Measurements from ENCODE around the gene TUNAR. TPM values are rescaled to one million over a fixed set of nuclear protein-coding genes. Genes with fewer than 3 reads are reported as not detected.

The TUNAR gene
- total and polyA plus RNA-seq, 12 donors = not detected

DNA sequence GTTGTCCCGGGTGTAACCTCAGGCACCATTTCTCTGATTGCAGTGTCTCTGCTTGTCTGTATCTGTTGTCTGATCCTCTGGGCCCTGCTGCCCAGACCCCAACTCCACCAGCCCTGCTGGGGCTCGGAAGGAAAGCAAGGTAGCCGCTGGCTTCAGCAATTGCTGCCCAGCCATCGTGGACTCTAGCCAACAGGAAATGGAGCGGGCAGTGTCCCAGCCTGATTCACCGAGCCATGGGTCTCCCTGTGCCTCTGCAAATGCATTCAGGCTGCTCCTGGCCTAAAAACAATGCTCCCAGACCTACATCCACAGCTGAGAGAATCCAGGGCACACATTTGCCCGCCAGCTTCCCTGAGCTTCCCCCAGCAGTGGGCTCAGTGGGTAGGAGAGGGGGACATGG is 9.2 kb downstream of the TUNAR start:
- intact Hi-C loops (cut with DNase I) = no loop called here
- H3K27me3 ChIP-seq = peaks cover 0 to 58% (median 43%) of the 10 kb centered on the region in 7 donors
- H3K36me3 ChIP-seq = no peaks in the 10 kb centered on the region
- ATAC-seq (no peak), DNase-seq (no peak)
- WGBS, 2 donors = 52 to 70% methylated on average over 7 of the region's 7 CpGs
- H3K9me3 ChIP-seq = no peaks in the 10 kb centered on the region
- no peaks in the 10 kb centered on the region for H3K4me1 ChIP-seq
- no peak overlapping the region for H3K4me3 ChIP-seq
- no peak overlapping the region for H3K27ac ChIP-seq
- TF ChIP-seq, protein P1, sequence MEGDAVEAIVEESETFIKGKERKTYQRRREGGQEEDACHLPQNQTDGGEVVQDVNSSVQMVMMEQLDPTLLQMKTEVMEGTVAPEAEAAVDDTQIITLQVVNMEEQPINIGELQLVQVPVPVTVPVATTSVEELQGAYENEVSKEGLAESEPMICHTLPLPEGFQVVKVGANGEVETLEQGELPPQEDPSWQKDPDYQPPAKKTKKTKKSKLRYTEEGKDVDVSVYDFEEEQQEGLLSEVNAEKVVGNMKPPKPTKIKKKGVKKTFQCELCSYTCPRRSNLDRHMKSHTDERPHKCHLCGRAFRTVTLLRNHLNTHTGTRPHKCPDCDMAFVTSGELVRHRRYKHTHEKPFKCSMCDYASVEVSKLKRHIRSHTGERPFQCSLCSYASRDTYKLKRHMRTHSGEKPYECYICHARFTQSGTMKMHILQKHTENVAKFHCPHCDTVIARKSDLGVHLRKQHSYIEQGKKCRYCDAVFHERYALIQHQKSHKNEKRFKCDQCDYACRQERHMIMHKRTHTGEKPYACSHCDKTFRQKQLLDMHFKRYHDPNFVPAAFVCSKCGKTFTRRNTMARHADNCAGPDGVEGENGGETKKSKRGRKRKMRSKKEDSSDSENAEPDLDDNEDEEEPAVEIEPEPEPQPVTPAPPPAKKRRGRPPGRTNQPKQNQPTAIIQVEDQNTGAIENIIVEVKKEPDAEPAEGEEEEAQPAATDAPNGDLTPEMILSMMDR (IDR thresholded peaks at IDR 0.05) = no peak

DNA sequence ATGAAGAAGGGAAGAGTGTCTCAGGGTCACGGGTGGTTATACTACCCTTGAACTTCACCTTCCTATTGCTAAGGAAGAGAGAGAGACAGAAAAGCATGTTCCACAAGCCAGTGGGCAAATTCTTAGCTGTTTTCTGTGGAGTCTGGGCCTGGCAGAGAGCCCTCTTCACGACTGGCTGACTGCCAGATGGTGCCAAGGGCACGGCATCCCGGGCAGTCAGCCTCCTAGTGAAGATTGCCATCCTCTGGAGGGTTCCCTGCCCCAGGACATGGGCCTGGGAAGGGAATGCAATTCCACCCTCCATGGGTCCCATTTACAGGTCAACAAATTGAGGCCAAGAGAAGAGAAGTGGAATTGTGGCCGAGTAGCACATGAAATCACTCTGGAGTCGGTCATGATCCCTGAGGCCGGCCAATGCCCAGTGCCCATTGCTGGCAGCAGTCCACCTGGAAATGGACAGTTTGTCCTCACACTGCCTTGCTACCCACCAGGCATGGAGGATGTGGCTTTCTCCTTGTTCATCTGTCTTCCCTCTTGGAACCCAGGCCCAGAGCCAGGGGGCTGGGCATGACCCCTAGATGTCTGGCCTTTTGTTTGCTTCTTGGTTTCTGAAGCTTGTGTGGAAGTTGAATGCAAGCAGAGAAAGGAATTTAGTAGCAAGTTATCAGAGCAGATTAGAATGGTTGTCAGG is 9.9 kb downstream of the TUNAR start:
- WGBS, 2 donors = 62% methylated on average over 7 of the region's 7 CpGs
- Histone ChIP-seq H3K9me3 (no peaks in the 10 kb centered on the region), H3K36me3 (no peaks in the 10 kb centered on the region), H3K4me1 (no peaks in the 10 kb centered on the region), H3K4me3 (no peak overlapping the region), H3K27ac (no peak overlapping the region), H3K27me3 (peaks cover 0 to 58% (median 43%) of the 10 kb centered on the region in 7 donors)
- no peak for DNase-seq
- TF ChIP-seq, protein P1 (IDR thresholded peaks at IDR 0.05) = no peak
- no peak for ATAC-seq
- intact Hi-C loops (cut with DNase I) = no loop called here

DNA sequence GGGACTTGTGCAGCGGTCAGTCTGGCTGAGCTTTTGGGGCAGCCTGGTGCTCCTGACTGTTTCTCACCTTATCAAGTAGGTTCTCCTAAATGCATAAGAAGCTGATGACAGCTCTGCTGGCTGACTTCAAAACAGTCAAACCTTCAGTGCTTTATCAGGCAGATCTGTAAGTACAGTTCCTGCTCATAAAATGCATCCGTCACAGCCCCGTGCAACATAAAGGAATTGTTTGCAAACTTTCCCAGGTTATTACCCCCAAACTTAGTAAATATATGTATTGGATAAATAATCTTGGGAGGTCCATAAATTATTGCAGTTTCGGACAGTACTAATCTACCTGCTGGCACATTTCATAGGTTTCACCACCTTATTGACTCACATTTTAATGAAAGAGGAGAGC is 10.7 kb downstream of the TUNAR start:
- no peak overlapping the region for H3K4me3 ChIP-seq

DNA sequence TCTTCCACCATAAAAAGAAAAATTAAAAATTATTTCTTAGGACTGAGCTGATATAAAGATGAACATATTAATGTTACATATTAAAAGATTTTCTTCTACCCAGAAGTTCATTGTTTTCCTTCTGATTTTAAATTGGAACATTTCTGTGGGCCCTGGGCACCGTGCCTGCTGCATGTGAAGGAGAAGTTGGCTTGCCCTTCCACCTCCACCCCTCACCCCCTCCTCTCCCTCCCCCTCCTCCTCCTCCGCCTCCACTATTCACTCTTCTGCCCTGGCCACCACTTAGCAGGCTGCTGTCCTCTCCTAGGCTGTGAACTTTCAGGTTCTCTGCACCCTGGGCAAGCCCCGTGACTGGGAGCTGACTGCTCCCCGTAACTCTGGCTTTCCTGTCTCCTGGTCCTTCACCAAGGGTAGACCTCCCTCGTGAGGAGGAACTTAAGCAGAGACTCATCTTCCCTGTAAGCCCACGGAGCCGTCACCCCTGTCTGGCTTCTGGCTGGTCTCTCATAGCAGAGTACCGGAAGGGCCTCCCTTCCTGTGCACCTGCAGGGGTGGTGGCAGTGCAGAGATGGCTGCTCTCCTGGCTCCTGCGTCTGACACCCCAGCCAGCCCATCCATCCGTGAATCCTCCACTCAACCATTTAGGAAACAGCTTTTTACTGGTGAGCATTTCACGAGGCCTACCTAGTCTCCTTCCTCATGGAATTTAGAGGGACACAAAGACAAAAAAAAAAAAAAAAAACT is 12.8 kb downstream of the TUNAR start:
- intact Hi-C loops (cut with DNase I) = no loop called here
- no peak for ATAC-seq
- no peaks in the 10 kb centered on the region for H3K9me3 ChIP-seq
- H3K27me3 ChIP-seq = peaks cover 0 to 47% (median 32%) of the 10 kb centered on the region in 7 donors
- H3K27ac ChIP-seq = no peak overlapping the region
- H3K4me1 ChIP-seq = no peaks in the 10 kb centered on the region
- WGBS, 2 donors = 68 to 71% methylated on average over 11 of the region's 11 CpGs
- H3K4me3 ChIP-seq = no peak overlapping the region
- no peak for DNase-seq
- TF ChIP-seq, protein P1 (IDR thresholded peaks at IDR 0.05) = no peak
- no peaks in the 10 kb centered on the region for H3K36me3 ChIP-seq

More for the DNA sequence above, 10.7 kb downstream of the TUNAR start:
- DNase-seq = no peak
- Histone ChIP-seq H3K9me3 (no peaks in the 10 kb centered on the region), H3K27ac (no peak overlapping the region), H3K27me3 (peaks cover 0 to 52% (median 41%) of the 10 kb centered on the region in 7 donors), H3K36me3 (no peaks in the 10 kb centered on the region), H3K4me1 (no peaks in the 10 kb centered on the region)
- ATAC-seq = no peak
- WGBS, 2 donors = 41 to 50% methylated on average over 4 of the region's 4 CpGs
- TF ChIP-seq, protein P1 (IDR thresholded peaks at IDR 0.05) = no peak
- intact Hi-C loops (cut with DNase I) = no loop called here

Measured in heart right ventricle (tissue), 16 donors.